Skeletal muscle satellite cell (primary cell): ENCODE measurements around the gene BAIAP2L2.
"Not testable (repeated sequence)": the region's sequence is repeated elsewhere in the genome, so short reads cannot be mapped to it uniquely, and the experiment has no call there.

Experiments used
- H3K27me3 ChIP-seq: 2 replicates; pipeline ENCODE4 v1.7.0; 2013; ENCODE audit warnings: low read length; ENCODE audit not compliant: control insufficient read depth, insufficient read depth
- H3K36me3 ChIP-seq: 2 replicates; pipeline ENCODE4 v1.7.0; 2013; ENCODE audit warnings: mild to moderate bottlenecking, control low read depth, low read length; ENCODE audit not compliant: insufficient read depth
- H3K4me1 ChIP-seq: 2 replicates; pipeline ENCODE4 v1.7.0; 2013; ENCODE audit warnings: low read length; ENCODE audit not compliant: control insufficient read depth, insufficient read depth
- H3K4me2 ChIP-seq: 2 replicates; pipeline ENCODE4 v1.7.0; 2013; ENCODE audit warnings: mild to moderate bottlenecking, low read length
- H3K4me3 ChIP-seq: 2 replicates; pipeline ENCODE4 v1.7.0; 2013; ENCODE audit warnings: low read length
- H3K9ac ChIP-seq: 2 replicates; pipeline ENCODE4 v1.7.0; 2013; ENCODE audit warnings: mild to moderate bottlenecking, low read depth, low read length, moderate library complexity
- H3K9me3 ChIP-seq: replicated peaks from 2 replicates; pipeline ENCODE4 v1.7.0; 2013; ENCODE audit warnings: mild to moderate bottlenecking, control low read depth, low read length

Gene BAIAP2L2

DNA sequence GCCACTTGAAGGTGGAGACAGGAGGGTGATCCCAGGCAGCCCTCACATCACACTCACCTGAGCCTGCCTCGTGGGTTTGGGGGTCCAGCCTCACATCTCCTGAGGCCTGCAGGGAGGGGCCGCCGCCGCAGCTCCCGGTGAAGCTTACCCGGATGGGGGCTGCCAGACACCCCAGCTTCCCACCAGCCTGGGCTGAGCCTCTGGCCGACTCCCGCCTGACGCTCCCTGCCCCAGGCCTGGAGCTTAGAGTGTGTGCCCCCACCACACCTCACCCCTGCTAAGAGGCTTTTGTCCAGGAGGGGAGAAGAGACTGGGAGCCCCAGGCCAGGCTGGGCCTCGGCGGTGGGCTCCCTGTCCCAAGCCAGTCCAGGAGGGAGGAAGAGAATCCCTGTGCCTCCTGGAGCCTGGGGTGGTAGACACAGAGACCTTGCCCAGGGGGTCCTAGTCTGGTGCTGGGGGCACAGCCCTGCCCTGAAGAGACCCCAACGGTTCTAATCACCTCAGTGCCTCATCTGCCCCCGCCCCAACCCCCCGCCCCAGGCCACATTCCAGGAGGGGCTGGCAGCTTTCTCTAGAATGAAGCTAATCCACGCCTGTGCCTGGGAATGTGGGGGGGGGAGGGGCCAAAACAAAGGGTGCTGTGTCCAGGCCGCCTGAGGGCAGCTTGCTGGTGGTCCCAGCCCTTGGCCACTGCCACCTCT lies 26.4 kb downstream of the BAIAP2L2 start, which contains the start of gene SLC16A8:
SLC16A8 (minus strand) TSS at position 254 of the 701 bp plus-strand sequence. CDS start 1,311 bp downstream, outside the sequence.
- Histone ChIP-seq H3K4me2 (no peak within 1 kb of the TSS), H3K9ac (no peak within 1 kb of the TSS), H3K4me3 (no peak within 1 kb of the TSS), H3K4me1 (peaks cover 15% of the 10 kb centered on the region), H3K36me3 (no peaks in the 10 kb centered on the region), H3K9me3 (no peaks in the 10 kb centered on the region), H3K27me3 (peaks cover 19% of the 10 kb centered on the region)

DNA sequence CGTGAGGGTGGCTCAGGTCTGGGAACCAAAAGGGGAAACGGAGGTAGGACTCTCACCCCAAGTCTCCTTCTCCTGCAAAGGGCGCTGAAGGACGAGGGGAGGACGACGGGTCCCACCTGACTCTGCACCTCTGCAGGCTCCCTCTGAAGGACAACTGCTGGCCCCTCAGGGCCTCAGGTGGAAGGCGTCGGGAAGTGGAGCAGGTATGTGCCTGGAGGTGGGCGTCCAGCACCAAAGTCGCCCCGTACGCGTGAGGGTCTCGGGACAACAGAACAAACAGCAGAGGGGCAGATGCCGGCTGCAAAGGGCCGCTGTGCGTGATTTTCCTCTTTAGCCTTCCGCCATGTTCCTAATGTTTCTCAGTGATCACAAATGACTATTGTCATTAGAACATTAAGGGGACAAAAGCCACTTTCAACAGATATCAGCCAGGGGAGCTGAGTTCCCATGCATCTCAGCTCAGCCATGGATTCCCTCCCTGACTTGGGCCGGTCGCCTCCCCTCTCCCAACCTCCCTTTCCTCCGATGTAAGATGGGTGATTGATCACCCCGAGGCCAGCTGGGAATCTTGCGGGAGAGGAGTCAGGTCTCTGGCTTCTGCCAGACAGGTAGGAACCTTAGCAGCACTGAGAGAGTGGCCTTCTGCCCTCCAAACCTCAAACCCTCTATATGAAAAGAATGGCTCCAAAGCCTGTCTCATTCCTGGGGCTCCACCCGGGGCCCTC lies 27.3 kb downstream of the BAIAP2L2 start:
- Histone ChIP-seq H3K4me3 (no peak overlapping the region), H3K27me3 (peaks cover 19% of the 10 kb centered on the region), H3K4me2 (no peak overlapping the region), H3K4me1 (peaks cover 12% of the 10 kb centered on the region), H3K36me3 (no peaks in the 10 kb centered on the region), H3K9me3 (no peaks in the 10 kb centered on the region), H3K9ac (no peak overlapping the region)

DNA sequence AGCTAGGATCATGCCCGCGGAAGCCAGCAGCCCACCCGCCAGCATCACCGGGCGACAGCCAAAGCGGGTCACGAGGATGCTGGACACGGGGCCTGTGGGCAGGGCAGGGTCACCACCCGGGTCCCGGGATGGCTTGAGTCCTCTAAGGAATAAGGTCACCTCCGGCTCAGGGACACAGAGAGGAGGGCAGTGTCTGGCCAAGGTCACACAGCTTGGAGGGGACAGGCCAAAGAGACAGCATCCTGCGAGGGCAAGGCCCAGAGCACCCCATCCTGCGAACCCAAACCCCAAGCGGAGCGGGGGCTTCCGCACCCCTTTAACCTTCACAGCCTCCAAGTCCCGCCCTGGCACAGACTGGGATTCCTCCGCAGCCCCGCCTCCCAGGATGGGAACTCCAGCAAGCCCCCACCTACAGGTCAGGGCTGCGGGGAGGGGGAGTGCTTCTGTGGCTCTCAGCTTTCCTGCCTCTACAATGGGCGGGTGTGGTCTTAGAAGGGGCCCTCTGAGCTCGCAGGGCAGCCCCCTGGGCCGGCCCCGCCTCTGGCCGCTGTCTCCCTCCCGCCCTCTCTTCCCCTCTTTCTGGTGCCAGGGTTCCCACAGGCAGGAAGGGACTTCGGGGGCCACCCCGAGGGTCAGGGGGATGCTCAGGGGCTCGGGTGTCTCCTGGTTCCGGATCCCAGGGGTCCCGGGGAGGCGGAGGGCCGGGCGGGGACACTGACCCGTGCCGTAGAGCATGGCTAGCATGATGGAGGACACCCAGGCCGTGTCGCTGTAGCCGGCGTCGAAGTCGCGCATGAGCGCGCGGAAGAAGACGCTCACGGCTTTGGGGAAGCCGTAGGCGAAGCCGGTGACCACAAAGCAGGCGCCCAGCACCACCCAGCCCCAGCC lies 28.3 kb downstream of the BAIAP2L2 start:
- no peaks in the 10 kb centered on the region for H3K9me3 ChIP-seq
- H3K4me1 ChIP-seq, result peaks cover 12% of the 10 kb centered on the region
- H3K27me3 ChIP-seq, result peaks cover 15% of the 10 kb centered on the region
- peak overlapping the region; percentile 89 for H3K4me2 ChIP-seq
- H3K36me3 ChIP-seq, result no peaks in the 10 kb centered on the region
- H3K9ac ChIP-seq, result no peak overlapping the region
- peak overlapping the region; percentile 64 for H3K4me3 ChIP-seq

DNA sequence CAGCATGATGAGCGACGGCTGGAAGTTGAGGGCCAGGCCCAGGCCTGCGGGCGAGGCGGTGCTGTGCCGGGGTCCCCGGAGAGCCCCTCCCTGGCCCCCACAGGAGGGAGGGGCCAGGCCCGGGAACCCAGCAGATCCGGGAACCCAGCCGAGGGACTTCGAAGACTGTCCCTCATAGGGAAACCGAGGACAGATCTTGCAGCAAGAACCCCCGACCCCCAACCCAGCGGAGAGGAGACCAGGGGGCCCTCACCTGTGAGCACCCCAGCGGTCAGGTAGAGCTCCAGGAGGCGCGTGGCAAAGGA lies 28.9 kb downstream of the BAIAP2L2 start:
- H3K27me3 ChIP-seq, result peaks cover 15% of the 10 kb centered on the region
- H3K9ac ChIP-seq, result no peak overlapping the region
- peak overlapping the region; percentile 89 for H3K4me2 ChIP-seq
- peaks cover 12% of the 10 kb centered on the region for H3K4me1 ChIP-seq
- H3K4me3 ChIP-seq, result peak overlapping the region; percentile 64
- no peaks in the 10 kb centered on the region for H3K36me3 ChIP-seq
- H3K9me3 ChIP-seq, result no peaks in the 10 kb centered on the region

DNA sequence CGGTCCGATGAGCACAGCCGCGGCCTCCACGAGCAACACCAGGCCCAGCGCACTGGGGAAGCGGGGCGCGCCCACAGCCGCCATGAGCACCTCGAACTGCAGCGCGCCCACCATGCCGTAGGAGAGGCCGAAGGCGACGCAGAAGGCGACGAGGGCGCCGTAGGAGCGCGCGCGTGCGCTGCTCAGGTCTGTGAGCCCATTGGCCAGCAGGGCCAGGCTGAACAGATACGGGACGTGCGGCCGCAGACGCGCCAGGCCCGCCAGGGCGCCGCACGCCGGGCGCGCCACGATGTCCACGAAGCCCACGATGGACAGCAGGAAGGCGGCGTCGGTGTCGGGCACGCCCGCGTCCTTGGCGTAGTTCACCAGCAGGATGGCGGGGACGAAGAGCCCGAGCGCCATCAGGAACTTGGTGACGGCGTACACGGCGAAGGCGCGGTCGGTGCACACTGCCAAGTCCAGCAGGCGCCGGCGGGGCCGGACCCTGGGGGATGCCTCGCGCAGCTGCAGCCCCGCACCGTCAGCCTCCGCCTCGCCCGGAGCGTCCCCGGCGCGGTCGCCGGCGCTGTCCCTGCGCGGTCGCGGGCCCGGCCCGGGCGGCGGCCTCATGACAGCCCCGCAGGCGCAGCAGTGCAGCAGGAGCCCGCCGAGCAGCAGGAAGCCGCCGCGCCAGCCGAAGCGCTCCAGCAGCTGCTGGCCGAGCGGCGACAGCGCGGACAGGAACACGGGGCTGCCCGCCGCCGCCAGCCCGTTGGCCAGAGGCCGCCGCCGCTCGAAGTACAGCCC lies 29.4 kb downstream of the BAIAP2L2 start:
- peak overlapping the region; percentile 64 for H3K4me3 ChIP-seq
- peak overlapping the region; percentile 89 for H3K4me2 ChIP-seq
- H3K27me3 ChIP-seq, result peaks cover 15% of the 10 kb centered on the region
- H3K9ac ChIP-seq, result no peak overlapping the region
- H3K36me3 ChIP-seq, result no peaks in the 10 kb centered on the region
- H3K4me1 ChIP-seq, result peaks cover 12% of the 10 kb centered on the region
- no peaks in the 10 kb centered on the region for H3K9me3 ChIP-seq

DNA sequence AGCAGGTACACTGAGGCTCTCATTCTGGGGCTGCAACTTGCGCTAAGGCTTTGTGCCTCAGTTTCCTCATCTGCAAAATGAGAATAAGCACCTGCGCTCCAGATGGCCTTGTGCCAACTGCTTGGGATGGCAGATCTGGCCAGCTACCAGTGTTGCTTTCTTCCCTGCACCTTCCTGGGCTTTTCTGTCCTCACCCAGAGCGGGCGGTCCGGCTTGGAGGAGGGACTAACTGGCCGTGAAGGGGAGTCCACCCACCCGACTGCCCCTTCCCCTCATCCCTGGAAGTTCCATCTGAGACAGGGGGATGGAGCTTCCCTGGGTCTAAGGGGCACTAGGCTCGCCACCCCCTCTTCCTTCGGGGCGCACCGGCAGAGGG lies 30.0 kb downstream of the BAIAP2L2 start:
- H3K4me2 ChIP-seq, result peak overlapping the region; percentile 89
- H3K9me3 ChIP-seq, result no peaks in the 10 kb centered on the region
- H3K36me3 ChIP-seq, result no peaks in the 10 kb centered on the region
- H3K9ac ChIP-seq, result no peak overlapping the region
- H3K27me3 ChIP-seq, result peaks cover 15% of the 10 kb centered on the region
- H3K4me1 ChIP-seq, result peaks cover 12% of the 10 kb centered on the region
- no peak overlapping the region for H3K4me3 ChIP-seq

DNA sequence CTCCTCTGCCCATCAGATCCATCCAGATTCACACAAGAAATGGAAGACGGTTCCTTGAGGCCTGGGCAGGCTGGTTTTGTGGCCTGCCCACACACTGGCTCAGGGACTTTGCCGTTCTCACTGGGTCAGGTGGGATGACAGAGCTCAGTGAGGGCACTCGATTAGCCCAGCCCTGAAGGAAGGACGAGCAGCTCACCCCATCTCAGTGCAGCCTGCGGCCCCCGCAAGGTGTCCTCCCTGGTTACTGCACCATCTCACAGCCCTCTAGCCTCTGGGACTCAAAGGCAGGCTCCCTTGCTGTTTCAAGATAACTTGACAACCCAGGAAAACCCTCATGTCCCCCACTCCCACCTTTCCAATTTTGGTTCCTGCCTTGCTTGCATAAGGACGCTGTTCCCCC lies 30.7 kb downstream of the BAIAP2L2 start:
- Histone ChIP-seq H3K36me3 (no peaks in the 10 kb centered on the region), H3K4me3 (no peak overlapping the region), H3K9me3 (no peaks in the 10 kb centered on the region), H3K4me2 (no peak overlapping the region), H3K27me3 (peaks cover 15% of the 10 kb centered on the region), H3K4me1 (peaks cover 12% of the 10 kb centered on the region), H3K9ac (no peak overlapping the region)

DNA sequence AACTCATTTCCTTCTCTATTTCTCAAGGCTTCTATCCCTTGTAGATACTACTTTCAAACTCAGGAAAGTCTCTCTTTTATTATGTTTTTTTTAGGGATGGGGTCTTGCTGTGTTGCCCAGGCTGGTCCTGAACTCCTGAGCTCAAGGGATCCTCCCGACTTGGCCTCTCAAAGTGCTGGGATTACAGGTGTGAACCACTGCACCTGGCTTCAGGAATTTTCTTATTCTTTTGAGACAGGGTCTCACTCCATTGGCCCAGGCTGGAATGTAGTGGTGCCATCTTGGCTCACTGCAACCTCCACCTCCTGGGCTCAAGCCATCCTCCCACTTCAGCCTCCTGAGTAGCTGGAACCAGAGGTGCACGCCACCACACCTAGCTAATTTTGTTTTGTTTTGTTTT lies 31.3 kb downstream of the BAIAP2L2 start:
- not testable (repeated sequence) for H3K4me2 ChIP-seq, H3K9ac ChIP-seq, H3K4me3 ChIP-seq, H3K9me3 ChIP-seq, H3K36me3 ChIP-seq
- peaks cover 15% of the 10 kb centered on the region for H3K27me3 ChIP-seq
- peaks cover 12% of the 10 kb centered on the region for H3K4me1 ChIP-seq

DNA sequence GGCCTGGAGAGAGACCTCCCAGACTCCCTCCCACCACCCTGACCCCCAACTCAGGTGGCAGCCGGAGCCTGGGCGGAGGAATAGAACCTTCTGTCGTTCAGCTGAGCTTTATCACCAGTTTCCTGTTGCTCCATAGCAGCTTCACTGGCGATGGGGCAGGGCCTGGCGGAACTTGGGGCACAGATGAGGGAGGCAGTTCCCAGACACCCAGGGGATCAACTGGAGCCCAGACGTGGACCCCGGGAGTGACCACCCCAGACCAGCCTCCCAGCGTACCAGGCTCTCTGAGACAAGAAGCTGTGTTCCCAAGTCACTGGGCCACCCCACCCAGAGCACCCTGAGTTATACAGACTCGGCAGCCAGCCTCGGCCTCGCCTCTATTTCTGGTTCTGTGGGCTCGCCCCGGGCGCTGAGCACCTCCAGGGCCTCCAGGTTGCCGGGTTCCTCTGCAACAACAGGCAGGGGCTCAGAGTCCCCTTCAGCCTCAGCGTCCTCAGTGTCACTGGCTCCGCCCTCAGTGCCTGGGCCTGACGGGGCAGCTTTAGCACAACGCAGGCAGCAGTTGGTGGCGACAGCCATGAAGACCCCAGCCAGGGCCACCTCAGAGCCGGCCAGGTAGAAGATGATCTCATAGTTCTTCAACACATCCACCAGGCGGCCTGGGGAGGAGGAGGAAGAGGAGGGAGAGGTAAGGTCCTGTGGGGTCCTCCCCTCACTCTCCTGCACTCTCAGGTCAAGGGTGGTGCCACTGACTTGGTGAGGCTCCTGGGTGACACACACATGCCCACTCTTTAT lies 32.2 kb downstream of the BAIAP2L2 start:
- H3K9me3 ChIP-seq, result no peaks in the 10 kb centered on the region
- H3K4me3 ChIP-seq, result no peak overlapping the region
- H3K4me2 ChIP-seq, result no peak overlapping the region
- H3K27me3 ChIP-seq, result peaks cover 15% of the 10 kb centered on the region
- H3K36me3 ChIP-seq, result no peaks in the 10 kb centered on the region
- no peak overlapping the region for H3K9ac ChIP-seq
- H3K4me1 ChIP-seq, result peaks cover 12% of the 10 kb centered on the region

DNA sequence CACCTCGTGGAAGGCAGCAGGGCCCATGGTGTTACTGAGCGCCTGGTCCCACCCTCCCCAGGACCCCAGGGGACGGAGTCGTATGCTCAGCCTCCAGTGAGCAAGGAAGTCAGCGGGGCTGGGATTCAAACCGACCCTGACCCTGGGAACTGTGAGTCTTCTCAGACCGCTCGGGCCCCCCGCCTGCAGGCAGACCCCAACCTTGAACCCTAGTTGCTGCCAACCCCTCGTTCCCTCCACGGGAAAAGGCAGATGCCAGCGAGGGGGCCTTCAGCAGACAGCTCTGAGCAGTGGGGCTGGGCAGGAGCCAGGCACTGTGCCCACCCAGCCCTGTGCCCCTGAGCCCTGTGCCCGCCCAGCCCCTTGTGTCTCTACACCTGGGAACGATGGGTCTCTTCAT lies 32.9 kb downstream of the BAIAP2L2 start:
- H3K4me3 ChIP-seq, result no peak overlapping the region
- H3K9me3 ChIP-seq, result no peaks in the 10 kb centered on the region
- no peaks in the 10 kb centered on the region for H3K36me3 ChIP-seq
- no peak overlapping the region for H3K4me2 ChIP-seq
- H3K27me3 ChIP-seq, result peaks cover 15% of the 10 kb centered on the region
- H3K9ac ChIP-seq, result no peak overlapping the region
- H3K4me1 ChIP-seq, result peaks cover 12% of the 10 kb centered on the region
